ENCODE measurements around the gene CLIC4. TPM values are rescaled to one million over a fixed set of nuclear protein-coding genes. Genes with fewer than 3 reads are reported as not detected.

Gene CLIC4
- total and polyA plus RNA-seq, 9 of the 15 experiments (the other 6 are each of a cell fraction or from before 2014, with no cell fraction given): 16.0 to 67.5 (median 38.4) TPM

DNA sequence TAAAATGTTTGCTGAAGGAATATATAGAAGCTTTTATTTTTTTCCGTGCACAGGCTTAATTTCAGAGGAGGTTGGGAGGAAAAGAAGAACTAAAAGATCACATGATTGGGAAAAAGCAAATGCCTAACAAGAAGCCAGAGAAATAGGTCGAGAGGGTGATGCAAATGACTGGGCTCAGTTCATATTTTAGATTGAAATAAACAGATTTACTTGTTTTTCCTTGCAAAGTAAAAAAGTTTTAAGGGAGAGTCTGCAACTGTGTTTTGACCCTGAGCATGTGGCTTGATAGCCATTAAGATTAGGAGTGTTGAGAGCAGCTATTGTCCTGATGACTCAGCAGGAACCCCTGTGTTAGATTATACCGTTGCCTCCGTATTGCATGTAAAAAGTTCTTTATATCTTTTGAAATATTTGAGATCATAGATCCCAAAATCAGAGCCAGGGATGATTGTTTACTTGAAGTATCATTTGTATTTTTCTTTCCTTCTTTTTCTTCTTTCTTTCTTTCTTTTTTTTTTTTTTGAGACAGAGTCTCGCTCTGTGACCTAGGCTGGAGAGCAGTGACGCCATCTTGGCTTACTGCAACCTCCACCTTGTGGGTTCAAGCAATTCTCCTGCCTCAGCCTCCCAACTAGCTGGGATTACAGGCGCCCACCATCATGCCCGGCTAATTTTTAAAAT lies 20.2 kb downstream of the CLIC4 start (continued):
- peak; percentile 93 for TF ChIP-seq LARP7 (IDR thresholded peaks at IDR 0.05)
- no peak for TF ChIP-seq SMC3 (conservative IDR thresholded peaks at IDR 0.05; ENCODE audit: insufficient read depth, low read depth, low read length)
- TF ChIP-seq, protein P1, sequence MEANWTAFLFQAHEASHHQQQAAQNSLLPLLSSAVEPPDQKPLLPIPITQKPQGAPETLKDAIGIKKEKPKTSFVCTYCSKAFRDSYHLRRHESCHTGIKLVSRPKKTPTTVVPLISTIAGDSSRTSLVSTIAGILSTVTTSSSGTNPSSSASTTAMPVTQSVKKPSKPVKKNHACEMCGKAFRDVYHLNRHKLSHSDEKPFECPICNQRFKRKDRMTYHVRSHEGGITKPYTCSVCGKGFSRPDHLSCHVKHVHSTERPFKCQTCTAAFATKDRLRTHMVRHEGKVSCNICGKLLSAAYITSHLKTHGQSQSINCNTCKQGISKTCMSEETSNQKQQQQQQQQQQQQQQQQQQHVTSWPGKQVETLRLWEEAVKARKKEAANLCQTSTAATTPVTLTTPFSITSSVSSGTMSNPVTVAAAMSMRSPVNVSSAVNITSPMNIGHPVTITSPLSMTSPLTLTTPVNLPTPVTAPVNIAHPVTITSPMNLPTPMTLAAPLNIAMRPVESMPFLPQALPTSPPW (CRISPR knock-in tag; IDR thresholded peaks at IDR 0.05): no peak
- TF ChIP-seq SRSF1 (IDR thresholded peaks at IDR 0.05; ENCODE audit: low read depth, low read length): no peak
- TF ChIP-seq NELFE (IDR thresholded peaks at IDR 0.05; ENCODE audit: insufficient read depth, insufficient read length): no peak
- no peak for TF ChIP-seq TAF1 (IDR thresholded peaks at IDR 0.05; ENCODE audit: control insufficient read depth, extremely low read depth, insufficient read depth, low read length, severe bottlenecking)
- TF ChIP-seq HIVEP1 (CRISPR knock-in tag; IDR thresholded peaks at IDR 0.05): peak; percentile 50; the same call in 1 of the 2 replicates
- no peak for TF ChIP-seq KDM2B (CRISPR knock-in tag; IDR thresholded peaks at IDR 0.05)
- TF ChIP-seq, protein P2, sequence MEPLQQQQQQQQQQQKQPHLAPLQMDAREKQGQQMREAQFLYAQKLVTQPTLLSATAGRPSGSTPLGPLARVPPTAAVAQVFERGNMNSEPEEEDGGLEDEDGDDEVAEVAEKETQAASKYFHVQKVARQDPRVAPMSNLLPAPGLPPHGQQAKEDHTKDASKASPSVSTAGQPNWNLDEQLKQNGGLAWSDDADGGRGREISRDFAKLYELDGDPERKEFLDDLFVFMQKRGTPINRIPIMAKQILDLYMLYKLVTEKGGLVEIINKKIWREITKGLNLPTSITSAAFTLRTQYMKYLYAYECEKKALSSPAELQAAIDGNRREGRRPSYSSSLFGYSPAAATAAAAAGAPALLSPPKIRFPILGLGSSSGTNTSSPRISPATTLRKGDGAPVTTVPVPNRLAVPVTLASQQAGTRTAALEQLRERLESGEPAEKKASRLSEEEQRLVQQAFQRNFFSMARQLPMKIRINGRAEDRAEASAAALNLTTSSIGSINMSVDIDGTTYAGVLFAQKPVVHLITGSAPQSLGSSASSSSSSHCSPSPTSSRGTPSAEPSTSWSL (CRISPR knock-in tag; IDR thresholded peaks at IDR 0.05; ENCODE audit: borderline replicate concordance): no peak
- TF ChIP-seq TAL1 (IDR thresholded peaks at IDR 0.05): no peak; the same call in 1 of the 2 replicates
- no peak for TF ChIP-seq ZNF696 (CRISPR knock-in tag; conservative IDR thresholded peaks at IDR 0.05)
- TF ChIP-seq ETV6 (IDR thresholded peaks at IDR 0.05; ENCODE audit: borderline replicate concordance in 1 of 2, low read depth in 2 of 2, low read length in 1 of 2): no peak
- no peak for TF ChIP-seq ETV6 (CRISPR knock-in tag; IDR thresholded peaks at IDR 0.05; ENCODE audit: borderline replicate concordance)
- no peak for TF ChIP-seq ZNF699 (CRISPR knock-in tag; IDR thresholded peaks at IDR 0.05; ENCODE audit: insufficient replicate concordance)
- TF ChIP-seq BRD9 (IDR thresholded peaks at IDR 0.05; ENCODE audit: low read depth, partially characterized antibody): peak; percentile 96
- TF ChIP-seq SUPT5H (IDR thresholded peaks at IDR 0.05): no peak
- 0 out of 2 replicates have a peak, but pooled peaks have one; percentile 4 for TF ChIP-seq TEAD2 (tag; IDR thresholded peaks at IDR 0.05)
- peak; percentile 92 for TF ChIP-seq MYC (IDR thresholded peaks at IDR 0.05; ENCODE audit: low read depth, low read length)
- TF ChIP-seq MYC (CRISPR knock-in tag; IDR thresholded peaks at IDR 0.05; ENCODE audit: borderline replicate concordance, low read depth): no peak
- TF ChIP-seq, protein P3, sequence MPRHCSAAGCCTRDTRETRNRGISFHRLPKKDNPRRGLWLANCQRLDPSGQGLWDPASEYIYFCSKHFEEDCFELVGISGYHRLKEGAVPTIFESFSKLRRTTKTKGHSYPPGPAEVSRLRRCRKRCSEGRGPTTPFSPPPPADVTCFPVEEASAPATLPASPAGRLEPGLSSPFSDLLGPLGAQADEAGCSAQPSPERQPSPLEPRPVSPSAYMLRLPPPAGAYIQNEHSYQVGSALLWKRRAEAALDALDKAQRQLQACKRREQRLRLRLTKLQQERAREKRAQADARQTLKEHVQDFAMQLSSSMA (CRISPR knock-in tag; IDR thresholded peaks at IDR 0.05): no peak
- TF ChIP-seq, protein P4, sequence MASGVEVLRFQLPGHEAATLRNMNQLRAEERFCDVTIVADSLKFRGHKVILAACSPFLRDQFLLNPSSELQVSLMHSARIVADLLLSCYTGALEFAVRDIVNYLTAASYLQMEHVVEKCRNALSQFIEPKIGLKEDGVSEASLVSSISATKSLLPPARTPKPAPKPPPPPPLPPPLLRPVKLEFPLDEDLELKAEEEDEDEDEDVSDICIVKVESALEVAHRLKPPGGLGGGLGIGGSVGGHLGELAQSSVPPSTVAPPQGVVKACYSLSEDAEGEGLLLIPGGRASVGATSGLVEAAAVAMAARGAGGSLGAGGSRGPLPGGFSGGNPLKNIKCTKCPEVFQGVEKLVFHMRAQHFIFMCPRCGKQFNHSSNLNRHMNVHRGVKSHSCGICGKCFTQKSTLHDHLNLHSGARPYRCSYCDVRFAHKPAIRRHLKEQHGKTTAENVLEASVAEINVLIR (CRISPR knock-in tag; IDR thresholded peaks at IDR 0.05): 0 out of 2 replicates have a peak, but pooled peaks have one; percentile 13
- no peak for TF ChIP-seq FIP1L1 (IDR thresholded peaks at IDR 0.05; ENCODE audit: low read depth, low read length, poor library complexity, severe bottlenecking)
- TF ChIP-seq DIDO1 (tag; IDR thresholded peaks at IDR 0.05; ENCODE audit: low read depth): no peak

Data from K562 (cell line).